GM04504 (cell line): ENCODE measurements around the gene INSL3.

Experiments used
- DNase-seq: peaks from one replicate; pipeline ENCODE4 v3.0.0-alpha.2; 2012; ENCODE audit warnings: low read depth

The INSL3 gene, protein sequence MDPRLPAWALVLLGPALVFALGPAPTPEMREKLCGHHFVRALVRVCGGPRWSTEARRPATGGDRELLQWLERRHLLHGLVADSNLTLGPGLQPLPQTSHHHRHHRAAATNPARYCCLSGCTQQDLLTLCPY

DNA sequence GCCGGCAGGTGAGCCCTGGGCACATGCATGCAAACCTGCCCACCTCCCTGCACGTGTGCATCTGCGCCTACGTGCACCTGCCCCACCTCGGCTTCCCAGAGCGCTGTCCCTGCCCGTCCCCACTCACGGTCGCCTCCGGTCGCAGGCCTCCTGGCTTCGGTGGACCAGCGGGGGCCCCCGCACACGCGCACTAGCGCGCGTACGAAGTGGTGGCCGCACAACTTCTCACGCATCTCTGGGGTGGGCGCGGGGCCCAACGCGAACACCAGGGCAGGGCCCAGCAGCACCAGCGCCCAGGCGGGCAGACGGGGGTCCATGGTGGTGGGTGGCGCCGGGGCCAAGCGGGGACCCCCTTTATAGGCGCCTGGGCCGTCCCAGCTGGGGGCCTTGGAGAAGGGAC lies at the start of gene INSL3:
TSS of gene INSL3 (minus strand) at position 330 of the 400 bp plus-strand sequence. CDS start at position 317, 13 bp downstream.
- no peak for DNase-seq

DNA sequence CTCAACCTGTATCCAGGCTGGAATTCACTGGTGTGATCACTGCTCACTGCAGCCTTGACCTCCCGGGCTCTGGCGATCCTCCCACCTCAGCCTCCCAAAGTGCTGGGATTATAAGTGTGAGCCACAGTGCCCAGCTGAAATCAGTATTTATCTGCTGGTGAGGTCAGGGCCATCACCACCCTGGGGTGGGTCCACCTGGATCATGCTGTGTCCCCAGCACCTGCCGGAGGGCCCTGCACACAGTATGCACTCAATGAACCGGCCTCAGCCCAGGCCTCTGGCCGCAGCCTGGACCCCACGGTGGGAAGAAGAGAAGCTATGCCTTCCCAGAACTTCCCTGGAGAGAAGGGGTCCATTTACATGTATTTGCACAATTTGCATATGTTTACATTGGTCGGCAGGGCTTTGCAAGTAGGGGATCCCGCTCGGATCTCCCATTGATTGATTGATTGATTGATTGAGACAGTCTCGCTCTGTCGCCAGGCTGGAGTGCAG lies 47.8 kb upstream of the INSL3 start:
- no peak for DNase-seq

DNA sequence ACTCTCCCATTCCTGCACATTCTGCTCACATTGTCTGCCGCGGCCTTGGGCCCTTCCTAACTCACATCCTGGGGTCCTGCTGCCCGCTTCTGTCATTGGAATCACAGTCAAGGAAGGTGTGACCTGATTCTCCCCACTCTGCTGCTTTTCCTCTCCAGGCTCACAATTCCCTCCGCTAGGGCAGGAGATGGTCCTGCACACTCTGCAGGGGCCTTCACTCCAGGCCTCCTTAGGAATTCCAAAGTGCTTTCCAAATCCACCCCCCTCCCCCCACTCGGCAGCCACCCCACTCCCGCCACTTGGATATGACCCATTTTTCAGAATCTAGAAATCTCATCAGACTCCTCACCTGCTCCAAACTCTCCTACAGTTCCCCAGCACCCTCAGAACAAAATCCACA lies 47.4 kb upstream of the INSL3 start:
- no peak for DNase-seq

DNA sequence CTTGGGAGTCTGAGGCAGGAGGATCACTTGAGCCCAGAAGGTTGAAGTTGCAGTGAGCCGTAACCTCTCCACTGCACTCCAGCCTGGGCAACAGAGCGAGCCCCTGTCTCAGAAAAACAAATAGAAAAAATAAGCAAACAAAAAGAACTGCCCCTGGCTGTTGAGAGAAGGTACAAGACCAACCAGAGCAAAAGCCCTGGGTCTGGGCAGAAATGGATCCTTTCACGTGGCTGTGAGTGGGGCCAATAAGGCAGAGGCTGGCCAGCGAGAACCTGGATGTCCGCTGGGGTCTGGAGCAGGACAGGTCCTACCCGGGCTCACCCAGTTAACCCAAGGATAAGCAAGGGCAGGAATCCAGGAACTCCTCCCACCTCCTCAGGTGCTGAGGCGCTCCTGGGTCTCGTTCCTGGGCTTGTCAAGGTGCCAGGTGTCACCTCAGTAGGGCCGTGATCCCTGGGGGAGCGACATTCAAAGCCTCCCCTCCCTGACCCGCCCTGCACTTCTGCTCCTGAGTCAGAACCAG lies 45.7 kb upstream of the INSL3 start:
- no peak for DNase-seq

DNA sequence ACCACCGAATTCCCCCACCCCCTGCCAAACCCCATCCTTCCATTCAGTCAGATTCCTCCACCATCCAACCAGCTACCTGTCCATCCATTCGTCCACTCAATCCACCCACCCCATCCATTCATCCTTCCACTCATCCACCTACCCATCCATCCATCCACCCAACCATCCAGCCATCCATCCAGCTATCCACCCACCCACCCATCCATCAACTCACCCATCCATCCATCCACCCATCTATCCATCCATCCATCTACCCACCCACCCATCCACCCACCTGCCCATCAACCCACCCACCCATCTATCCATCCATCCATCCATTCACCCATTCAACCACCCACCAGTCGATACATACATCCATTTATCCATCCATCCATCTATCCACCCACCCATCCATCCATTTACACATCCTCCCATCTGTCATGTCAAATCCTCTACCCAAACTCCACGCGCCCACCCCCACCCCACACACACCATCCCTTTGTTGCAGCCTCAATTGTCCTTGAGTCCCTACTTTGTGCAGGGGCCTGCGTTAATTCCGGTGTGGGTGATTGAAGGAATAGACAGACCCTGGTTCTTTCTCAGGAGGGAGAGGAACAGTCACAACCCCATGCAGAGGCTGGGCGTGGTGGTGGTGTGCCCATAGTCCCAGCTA lies 45.1 kb upstream of the INSL3 start:
- no peak for DNase-seq

DNA sequence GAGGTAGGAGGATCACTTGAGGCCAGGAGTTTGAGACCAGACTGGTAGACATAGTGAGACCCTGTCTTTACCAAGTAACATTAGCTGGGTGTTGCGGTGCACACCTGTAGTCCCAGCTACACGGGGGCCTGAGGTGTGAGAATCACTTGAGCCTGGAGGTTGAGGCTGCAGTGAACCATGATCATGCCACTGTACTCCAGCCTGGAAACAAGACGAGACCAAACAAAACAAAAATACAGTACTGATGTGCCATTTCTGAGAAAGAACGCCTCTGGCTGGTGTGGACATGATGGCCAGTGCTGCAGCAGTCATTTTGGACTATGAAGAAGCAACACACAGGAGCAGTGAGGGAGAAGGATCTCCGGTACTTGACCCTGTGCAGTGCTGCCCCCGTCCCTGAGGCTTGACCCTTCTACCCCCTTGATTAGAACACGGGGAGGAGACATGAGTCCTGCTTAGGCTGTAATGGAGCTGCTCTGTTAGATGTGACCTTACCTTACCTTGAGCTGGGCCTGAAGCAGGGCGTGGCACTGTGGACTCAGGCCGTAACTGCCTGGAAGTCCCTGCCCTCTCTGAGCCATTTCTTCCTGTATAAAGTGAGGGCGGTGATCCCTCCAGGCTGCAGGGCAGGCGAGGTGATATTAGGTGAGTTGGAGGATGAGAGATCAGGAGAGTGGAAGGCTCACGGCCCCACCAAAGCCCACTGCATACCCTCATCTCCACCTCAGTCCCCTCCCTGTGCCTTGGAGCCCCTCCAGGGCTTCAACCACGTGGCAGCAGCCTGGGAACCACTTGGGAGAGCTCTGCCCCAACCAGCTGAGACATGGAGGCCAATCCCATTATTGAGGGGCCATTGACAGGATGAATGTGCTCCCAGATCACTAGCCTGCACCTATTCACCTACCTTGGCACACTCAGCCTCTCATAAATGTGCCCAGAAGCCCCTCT lies 44.3 kb upstream of the INSL3 start:
- DNase-seq, result no peak

DNA sequence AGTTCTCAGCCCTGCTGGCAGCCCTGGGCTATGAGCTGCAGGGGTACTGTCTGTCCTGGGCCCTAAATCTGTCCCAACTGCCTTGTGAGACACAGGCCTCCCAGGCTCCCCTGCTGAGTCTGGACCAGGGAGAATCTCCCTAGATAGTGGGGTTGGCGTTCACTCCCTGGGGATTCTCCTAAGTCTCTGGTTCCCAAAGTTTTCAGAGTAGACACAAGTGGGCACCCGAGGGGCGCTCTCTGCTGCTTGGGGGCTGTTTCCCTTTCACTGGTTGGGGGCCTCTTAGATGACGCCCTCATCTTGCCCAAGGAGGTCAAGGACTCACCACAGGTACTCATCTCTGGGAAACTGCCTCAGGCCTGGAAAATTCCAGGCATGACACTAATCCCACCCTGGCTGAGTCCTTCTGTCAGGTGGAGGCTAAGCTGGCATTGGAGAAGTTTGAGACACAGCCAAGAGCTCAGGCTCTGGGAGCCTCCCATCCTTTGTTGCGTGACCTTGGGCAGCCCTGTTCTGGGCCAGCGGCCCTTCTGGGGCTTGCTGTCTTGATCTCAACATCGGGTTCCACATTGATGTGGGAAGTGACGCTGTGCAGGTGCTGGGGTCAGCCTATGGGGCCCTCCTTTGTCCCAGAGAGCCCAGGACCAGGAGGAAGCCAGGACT lies 42.3 kb upstream of the INSL3 start:
- DNase-seq, result no peak

DNA sequence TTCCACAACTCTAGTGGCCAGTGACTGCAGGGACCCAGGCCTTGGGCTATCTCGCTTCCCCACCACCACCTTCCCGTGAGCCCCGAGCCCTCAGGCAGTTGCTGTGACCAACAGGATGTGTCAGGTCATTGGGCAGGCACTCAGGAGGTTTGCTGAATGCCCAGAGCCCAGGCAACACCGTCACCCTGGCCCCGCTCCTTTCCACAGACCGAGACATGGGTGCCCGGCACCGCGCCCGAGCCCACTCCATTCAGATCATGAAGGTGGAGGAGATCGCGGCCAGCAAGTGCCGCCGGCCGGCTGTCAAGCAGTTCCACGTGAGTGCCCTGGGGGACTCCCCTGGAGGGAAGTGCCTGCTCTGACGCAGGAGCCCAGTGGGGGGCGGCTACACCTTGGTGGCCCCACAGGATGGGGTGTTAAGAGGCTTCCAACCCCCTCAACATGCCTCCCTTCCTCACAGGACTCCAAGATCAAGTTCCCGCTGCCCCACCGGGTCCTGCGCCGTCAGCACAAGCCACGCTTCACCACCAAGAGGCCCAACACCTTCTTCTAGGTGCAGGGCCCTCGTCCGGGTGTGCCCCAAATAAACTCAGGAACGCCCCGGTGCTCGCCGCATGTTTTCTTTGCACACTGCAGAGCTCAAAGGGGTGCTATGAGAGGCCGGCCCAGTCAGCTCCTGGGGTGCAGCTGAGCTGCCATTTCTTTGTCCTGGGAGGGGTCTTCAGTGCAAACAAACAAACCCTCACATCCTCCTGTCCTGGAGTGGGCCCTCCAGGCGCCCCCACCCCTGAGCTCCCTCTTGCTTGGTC lies 41.6 kb upstream of the INSL3 start:
- DNase-seq, result no peak

DNA sequence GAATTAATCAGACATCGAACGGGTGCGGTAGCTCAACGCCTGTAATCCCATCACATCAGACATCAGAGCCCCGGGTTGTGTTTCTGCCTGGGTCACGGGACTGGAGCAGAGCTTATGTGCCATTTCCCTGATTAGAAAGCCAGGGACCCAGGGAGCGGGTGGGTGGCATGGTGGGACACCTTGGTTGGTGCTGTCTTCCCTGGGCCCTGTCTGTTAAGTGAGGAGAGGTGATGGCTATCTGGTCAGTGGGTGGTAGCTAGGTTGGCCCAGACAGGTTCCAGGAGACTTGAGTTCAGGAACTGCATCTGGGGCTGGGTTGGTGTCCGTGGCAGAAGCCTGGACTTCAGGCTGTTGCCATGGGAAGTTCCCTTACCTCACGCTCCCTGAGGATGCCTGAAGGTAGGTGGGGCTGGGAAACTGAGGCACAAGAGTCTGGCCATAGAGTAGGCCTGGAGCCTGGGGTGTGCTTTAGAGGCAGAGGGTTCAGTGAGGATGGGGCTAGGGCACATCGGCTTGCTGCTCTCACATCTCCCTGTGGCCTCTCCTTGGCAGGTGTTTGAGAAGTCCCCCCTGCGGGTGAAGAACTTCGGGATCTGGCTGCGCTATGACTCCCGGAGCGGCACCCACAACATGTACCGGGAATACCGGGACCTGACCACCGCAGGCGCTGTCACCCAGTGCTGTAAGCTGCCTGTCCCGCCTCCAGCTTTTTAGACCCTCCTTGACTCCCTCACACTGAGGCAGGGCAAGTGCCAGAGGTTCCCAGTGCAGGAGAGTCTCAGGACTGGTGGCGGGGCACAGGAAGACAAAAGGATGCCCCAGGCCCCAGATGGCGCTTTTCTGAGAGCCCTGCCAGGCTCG lies 40.5 kb upstream of the INSL3 start:
- DNase-seq, result no peak

DNA sequence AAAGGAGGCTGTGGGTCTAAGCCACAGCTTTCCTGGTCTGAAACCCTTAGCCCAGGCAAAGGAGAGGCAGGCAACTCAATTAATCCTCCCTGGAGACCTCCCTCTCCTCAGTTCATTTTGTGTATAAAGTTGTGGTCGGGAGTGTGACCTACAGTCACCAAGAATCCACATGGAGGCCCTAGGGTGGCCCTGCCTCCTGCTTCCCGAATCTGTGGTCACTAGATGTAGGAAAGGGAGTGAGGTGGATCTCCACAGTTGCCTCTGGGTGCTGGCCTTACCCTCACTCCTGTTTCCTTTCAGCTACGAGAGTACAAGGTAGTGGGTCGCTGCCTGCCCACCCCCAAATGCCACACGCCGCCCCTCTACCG lies 39.7 kb upstream of the INSL3 start:
- no peak for DNase-seq

DNA sequence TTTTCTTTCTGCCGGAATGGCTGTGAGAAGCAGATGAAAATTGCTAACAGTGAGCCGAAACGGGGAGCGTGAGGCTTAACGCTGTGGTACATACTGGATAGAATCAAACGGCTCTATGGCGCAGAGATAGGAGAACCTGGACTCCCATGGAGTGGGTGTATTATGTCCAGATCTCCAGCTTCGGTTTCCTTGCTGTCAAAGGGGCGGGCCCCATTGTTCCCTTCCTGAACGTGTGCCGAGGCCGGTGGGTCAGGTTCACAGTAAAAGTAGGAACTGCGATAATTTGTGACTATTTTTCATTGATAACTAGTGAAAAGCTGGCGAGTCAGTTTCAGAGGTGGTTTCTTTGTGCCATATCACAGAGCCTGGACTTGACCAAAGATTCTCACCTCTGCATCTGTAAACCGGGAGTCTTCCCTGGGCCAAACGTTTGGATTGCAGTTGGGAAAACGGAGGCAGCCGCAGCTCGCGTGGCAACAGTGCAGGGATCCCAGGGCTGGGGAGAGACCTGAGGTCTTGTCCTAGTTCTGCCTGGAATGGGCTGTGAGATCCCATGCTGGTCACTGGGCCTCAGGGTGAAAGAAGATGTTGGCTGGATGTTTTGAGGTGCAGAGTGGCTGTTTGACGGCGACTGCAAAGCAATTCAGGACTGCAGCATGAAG lies 39.1 kb upstream of the INSL3 start:
- no peak for DNase-seq

DNA sequence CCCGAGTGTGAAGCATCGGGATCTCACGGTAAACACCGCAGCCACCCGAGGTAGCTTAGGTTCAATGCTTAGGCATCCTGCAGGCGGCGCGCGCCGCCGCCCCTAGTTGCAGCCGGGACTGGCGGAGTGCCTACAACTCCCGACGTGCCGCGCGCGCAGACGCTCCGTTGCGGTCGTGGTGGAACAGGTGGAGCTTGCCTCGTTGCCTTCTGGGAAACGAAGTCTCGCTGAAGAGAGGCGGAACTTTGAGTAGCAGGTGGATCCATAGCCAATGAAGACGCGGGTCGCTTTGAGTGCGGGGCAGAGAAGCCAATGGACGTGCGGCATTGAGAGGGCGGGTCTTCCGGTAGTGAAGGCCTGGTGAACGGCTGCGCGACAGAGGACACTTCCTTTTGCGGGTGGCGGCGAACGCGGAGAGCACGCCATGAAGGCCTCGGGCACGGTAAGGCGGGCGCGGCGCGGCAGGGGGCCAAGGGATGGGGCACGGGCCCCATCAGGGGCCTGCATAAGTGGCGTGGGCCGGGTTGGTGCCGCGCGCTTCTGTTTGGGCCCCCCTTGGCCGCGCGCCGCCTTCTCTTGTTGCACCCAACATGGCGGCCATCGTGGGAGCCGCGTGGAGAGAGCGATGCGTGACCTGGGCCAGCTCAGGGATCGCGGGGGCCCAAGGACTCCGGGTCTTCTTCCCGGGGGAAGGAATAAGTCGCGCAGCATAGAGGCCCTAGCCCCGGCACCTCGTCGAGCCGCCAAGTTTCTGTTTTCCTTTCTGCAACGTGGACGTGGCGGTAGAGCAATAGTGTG lies 38.4 kb upstream of the INSL3 start, which contains the start of gene RPL18A:
TSS of gene RPL18A (plus strand) at position 378 of the 798 bp plus-strand sequence. CDS start at position 425, 47 bp downstream.
- peak; percentile 100 for DNase-seq

DNA sequence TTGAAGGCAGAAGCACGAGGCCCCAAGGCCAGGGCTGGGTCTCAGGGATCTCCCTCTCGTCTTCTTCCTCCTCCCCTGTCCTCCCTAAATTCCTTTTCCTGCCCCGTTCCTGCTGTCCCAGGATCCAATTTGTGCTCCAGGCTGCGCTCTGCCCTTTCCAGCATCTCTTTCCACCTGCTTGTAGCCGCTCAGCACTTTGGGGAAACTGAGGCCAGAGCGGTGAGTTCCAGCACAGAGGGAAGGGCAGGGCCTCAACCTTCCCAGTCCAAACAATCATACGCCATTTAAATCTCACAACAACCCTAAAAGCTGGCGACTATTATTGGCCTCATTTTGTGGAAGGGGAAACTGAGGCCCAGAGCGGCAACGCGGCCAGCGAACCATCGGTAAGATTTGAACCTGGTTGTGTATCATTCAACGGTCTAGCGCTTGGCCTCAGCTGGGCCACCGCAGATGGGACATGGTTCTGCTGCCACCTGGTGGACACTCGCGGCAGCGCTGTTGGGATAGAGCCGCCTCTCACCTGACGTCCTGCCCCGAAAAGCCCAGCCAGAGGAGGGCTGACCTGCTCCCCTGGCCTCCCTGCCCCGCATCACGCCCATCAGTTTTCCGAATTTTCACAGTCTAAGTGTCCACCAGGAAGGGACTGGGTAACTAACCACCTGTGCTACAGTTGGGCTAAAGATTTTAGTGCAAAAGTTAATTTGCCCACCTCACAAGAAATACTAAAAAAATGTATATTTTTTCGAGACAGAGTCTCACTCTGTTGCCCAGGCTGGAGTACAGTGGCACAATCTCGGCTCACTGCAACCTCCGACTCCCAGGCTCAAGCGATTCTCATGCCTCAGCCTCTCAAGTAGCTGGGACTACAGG lies 34.2 kb upstream of the INSL3 start:
- no peak for DNase-seq

DNA sequence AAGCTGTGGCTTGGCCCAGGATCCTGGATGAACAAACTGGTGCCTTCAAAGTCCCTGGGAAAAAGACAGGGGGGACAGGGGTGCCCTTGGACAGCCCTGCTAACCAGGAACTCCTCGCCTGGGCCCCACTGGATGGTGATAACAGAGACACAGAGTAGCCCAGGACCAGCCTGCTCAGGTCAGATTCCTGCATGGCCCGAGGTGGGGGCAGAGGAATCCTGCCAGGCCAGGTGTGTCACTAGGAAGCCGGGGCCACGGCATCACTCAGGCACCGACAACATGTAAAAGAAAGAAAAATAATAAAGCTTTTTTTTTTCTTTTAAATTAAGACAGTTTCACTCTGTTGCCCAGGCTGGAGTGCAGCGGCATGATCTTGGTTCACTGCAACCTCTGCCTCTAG lies 32.7 kb upstream of the INSL3 start:
- no peak for DNase-seq

DNA sequence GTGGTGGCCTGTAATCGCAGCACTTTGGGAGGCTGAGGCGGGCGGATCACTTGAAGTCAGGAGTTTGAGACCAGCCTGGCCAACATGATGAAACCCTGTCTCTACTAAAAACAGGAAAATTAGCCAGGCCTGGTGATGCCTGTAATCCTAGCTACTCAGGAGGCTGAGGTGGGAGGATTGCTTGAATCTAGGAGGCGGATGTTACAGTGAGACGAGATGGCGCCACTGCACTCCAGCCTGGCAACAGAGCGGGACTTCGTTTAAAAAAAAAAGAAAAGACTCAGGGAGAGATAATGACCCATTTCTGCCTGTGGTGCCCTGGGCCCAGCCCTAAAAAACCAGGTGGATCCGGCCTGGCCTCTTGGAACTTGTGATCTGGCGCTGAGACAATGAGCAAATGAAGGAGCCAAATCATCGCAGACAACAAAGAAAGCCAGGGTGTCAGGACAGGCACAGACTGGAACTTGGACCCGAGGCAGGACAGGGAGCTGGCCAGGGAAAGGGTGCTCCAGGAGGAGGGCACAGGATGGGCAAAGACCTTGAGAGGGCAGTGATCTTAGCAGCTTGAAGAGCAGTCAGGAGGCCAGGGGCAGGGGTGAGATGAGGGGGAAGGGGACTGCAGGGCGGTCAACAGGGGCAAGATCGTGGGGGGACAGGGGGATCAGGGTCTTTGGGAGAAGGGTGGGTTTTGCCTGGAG lies 27.4 kb upstream of the INSL3 start:
- no peak for DNase-seq

DNA sequence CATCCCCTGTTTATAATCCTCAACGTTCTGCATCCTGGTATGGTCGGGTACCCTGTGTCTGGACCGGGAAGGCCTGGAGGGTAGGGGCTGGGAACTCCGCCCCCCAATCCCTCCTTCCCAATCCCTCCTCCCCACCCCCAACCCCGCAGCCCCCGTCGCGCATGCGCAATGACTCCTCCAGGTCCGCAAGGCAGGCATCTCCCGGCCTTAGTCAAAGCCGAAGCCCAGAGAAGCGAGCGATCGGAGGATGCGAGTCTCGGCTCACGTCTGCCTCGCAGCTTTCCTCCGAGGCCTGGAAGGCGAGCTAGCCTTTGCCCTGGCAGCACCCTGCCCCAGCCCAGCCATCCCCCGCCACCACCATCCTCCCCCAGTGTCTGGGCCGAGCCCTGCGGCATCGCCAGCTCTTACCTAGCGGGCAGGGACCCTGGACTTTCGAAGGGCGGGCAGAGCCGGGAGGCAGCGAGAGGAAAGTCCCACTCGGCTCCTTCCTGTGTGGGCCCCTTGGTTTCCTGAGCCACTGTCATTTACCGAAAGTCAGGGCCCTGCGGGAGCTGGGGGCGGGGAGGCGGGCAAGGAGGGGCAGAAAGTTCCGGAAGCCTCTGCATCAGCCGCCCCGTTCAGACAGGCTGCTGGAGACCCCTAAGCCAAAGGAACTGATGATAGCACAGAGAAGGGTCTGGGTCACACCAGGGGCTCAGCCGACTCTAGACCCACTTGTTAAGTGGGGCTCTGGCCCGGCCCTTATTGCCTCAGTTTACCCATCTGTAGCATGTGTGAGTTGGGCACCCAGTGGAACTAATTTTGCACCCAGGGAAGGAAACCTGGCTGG lies 26.4 kb upstream of the INSL3 start, which contains the start of gene JAK3:
TSS of gene JAK3 (minus strand) at position 445 of the 829 bp plus-strand sequence. CDS start 3,565 bp downstream, outside the sequence.
- DNase-seq, result no peak
